Brain microvascular endothelial cell (primary cell): ENCODE results near the gene CREBZF.
A peak's percentile ranks its signal among the peaks of the same experiment; 100 is the strongest.

ENCODE experiments used
- DNase-seq: peaks from one replicate; pipeline ENCODE4 v3.0.0-alpha.2; 2020
- H3K27ac ChIP-seq: fragments of 250-450 bp; sonication (Bioruptor Pico); 2 replicates; pipeline ENCODE4 v1.5.1; 2020; ENCODE audit warnings: mild to moderate bottlenecking, moderate library complexity
- H3K27me3 ChIP-seq: fragments of 250-450 bp; sonication (Bioruptor Pico); replicated peaks from 2 replicates; pipeline ENCODE4 v1.5.1; 2020; ENCODE audit warnings: mild to moderate bottlenecking
- H3K36me3 ChIP-seq: fragments of 250-450 bp; sonication (Bioruptor Pico); replicated peaks from 2 replicates; pipeline ENCODE4 v1.5.1; 2020; ENCODE audit warnings: mild to moderate bottlenecking
- H3K4me3 ChIP-seq: 2 replicates; pipeline ENCODE4 v1.5.1; 2011; ENCODE audit warnings: low read depth, mild to moderate bottlenecking, control low read depth, low read length, moderate library complexity
- in situ Hi-C: cut with HindIII; loops from 2 replicates; pipeline ENCODE4 v1.10.0; 2017; ENCODE audit warnings: low sequenced_read_pairs, low pct_ligation_motif_present
- TF ChIP-seq, protein P1 (sequence below): IDR thresholded peaks from 2 replicates; pipeline ENCODE4 v1.5.1; 2011; ENCODE audit warnings: low read depth, mild to moderate bottlenecking, moderate library complexity, low read length, control low read depth, inconsistent platforms; ENCODE audit errors: missing control alignments

The CREBZF gene

DNA sequence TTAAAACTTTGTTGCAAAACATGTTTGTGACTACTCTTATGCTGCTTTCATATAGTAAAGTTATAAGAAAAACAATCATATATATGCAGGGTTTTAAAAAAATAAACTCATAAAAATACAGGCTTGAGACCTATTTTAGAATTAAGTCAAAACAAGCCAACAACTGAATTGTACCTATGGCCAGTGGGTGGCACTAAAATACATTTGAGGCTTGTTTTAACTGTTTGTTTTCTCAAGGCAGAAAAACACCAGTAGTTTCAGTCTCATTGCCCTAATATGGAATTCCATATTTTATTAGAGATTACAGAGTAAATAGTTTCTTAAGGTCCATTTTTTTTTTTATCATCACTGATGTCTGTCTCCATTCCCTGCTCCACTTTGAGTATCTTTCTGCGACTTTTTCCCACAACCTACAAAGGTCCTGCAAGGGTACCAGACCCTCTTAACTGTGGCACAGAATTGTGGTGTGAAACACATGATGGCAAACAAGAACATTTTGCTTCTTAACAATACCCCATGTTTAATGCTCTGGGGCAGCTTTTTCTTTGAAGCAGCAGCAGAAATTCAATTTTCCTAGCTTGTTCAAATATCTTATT, 29.6 kb upstream of the CREBZF start:
- peak; percentile 45 for DNase-seq

GRCh38 chr11:85685820-85686459, 21.0 kb upstream of the CREBZF start, which contains the start of gene CCDC89:
Gene CCDC89 (minus strand): TSS chr11:85686195. CDS start chr11:85686130, 65 bp downstream.
- in situ Hi-C loops = no loop called here
- DNase-seq = peak; percentile 98
- Histone ChIP-seq H3K4me3 (peak within 1 kb of the TSS; percentile 53), H3K36me3 (no peaks in the 10 kb centered on the region), H3K27me3 (no peaks in the 10 kb centered on the region), H3K27ac (peak within 1 kb of the TSS; percentile 60)
- TF ChIP-seq, protein P1, sequence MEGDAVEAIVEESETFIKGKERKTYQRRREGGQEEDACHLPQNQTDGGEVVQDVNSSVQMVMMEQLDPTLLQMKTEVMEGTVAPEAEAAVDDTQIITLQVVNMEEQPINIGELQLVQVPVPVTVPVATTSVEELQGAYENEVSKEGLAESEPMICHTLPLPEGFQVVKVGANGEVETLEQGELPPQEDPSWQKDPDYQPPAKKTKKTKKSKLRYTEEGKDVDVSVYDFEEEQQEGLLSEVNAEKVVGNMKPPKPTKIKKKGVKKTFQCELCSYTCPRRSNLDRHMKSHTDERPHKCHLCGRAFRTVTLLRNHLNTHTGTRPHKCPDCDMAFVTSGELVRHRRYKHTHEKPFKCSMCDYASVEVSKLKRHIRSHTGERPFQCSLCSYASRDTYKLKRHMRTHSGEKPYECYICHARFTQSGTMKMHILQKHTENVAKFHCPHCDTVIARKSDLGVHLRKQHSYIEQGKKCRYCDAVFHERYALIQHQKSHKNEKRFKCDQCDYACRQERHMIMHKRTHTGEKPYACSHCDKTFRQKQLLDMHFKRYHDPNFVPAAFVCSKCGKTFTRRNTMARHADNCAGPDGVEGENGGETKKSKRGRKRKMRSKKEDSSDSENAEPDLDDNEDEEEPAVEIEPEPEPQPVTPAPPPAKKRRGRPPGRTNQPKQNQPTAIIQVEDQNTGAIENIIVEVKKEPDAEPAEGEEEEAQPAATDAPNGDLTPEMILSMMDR = no peak

More for the DNA sequence above, 29.6 kb upstream of the CREBZF start:
- Histone ChIP-seq H3K27me3 (no peaks in the 10 kb centered on the region), H3K4me3 (no peak overlapping the region), H3K27ac (no peak overlapping the region), H3K36me3 (no peaks in the 10 kb centered on the region)
- TF ChIP-seq, protein P1 = peak; percentile 57
- in situ Hi-C loops = no loop called here

- in situ Hi-C loops = no loop called here
- Histone ChIP-seq H3K27ac (peak overlapping the region; percentile 60), H3K4me3 (peak overlapping the region; percentile 53), H3K36me3 (no peaks in the 10 kb centered on the region), H3K27me3 (no peaks in the 10 kb centered on the region)
- DNase-seq = no peak
- TF ChIP-seq, protein P1 = no peak
Observed at GRCh38 chr11:85685125-85685819, 20.3 kb upstream of the CREBZF start.

- no peaks in the 10 kb centered on the region for H3K36me3 ChIP-seq
- TF ChIP-seq, protein P1 = no peak
- in situ Hi-C loops = no loop called here
- H3K4me3 ChIP-seq = peak overlapping the region; percentile 66
- DNase-seq = peak; percentile 17
- no peaks in the 10 kb centered on the region for H3K27me3 ChIP-seq
- no peak overlapping the region for H3K27ac ChIP-seq
Observed at GRCh38 chr11:85682330-85683305, 17.7 kb upstream of the CREBZF start.

DNA sequence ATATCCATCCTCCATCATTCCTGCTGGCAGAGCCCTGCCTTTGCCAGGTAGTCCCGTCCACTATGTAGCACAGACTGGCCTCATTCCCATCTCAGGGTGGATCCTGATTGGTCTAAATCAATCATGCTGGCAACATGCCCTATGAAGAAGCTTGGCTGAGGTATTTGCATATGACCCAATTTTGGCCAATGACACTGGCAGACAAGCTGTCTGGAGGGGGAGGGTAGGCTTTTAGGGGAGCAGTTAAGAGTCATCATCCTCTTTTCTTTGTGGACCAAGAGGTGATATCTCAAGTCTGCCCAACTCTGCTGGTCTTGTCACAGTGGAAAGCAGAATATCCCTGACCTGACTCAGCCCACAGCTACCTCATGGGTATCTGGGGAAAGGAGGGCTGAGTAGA, 16.0 kb upstream of the CREBZF start:
- TF ChIP-seq, protein P1 = no peak
- H3K27ac ChIP-seq = no peak overlapping the region
- no peak overlapping the region for H3K4me3 ChIP-seq
- no peak for DNase-seq
- in situ Hi-C loops = no loop called here
- no peaks in the 10 kb centered on the region for H3K36me3 ChIP-seq
- H3K27me3 ChIP-seq = no peaks in the 10 kb centered on the region
